Upper lobe of left lung (tissue), 6 donors: Measurements from ENCODE around the gene PALLD. TPM values are rescaled to one million over a fixed set of nuclear protein-coding genes. Genes with fewer than 3 reads are reported as not detected.

Experiments used
- ATAC-seq, 2 donors: fragments of 200-7000 bp; cut with Tn5 transposase; one replicate each; pipeline ENCODE4 v1.9.1; 2022; ENCODE audit warnings: mild to moderate bottlenecking in 2 of 2, moderate library complexity in 2 of 2; ENCODE audit not compliant: low FRiP score in 2 of 2
- DNase-seq, 2 donors: peaks; one replicate each; pipeline ENCODE4 v3.0.0-alpha.2; 2019 to 2020
- H3K27ac ChIP-seq, 4 donors: fragments of 200-600 bp; sonication (generic); one replicate each; pipeline ENCODE4 v1.5.1; 2016 to 2019
- H3K27me3 ChIP-seq, 4 donors: fragments of 200-600 bp; sonication (generic); one replicate each; pipeline ENCODE4 v1.5.1; 2017 to 2019
- H3K36me3 ChIP-seq, 4 donors: fragments of 200-600 bp; sonication (generic); one replicate each; pipeline ENCODE4 v1.5.1; 2016 to 2019
- H3K4me1 ChIP-seq, 4 donors: fragments of 200-600 bp; sonication (generic); one replicate each; pipeline ENCODE4 v1.5.1; 2018 to 2019
- H3K4me3 ChIP-seq, 4 donors: fragments of 200-600 bp; sonication (generic); one replicate each; pipeline ENCODE4 v1.5.1; 2017 to 2019; ENCODE audit warnings: mild to moderate bottlenecking in 2 of 4, moderate library complexity in 1 of 4
- H3K9me3 ChIP-seq, 4 donors: fragments of 200-600 bp; sonication (generic); one replicate each; pipeline ENCODE4 v1.5.1; 2018 to 2019
- CTCF ChIP-seq, 6 experiments: fragments of 450-650 bp in 4 of 6; fragments of 200-600 bp in 2 of 6; sonication (generic) in 2 of 6; IDR thresholded peaks; one replicate each; pipeline ENCODE4 v1.5.1; 2016 to 2019; ENCODE audit warnings: antibody characterized with exemption in 6 of 6
- EP300 ChIP-seq, 4 donors: sonication (generic); formaldehyde crosslinking; IDR thresholded peaks; one replicate each; pipeline ENCODE4 v1.5.1; 2017; ENCODE audit warnings: antibody characterized with exemption in 4 of 4, control low read depth in 2 of 4
- POLR2A ChIP-seq, 4 donors: fragments of 450-650 bp; IDR thresholded peaks; one replicate each; pipeline ENCODE4 v1.5.1; 2016 to 2017; ENCODE audit warnings: antibody characterized with exemption in 4 of 4, mild to moderate bottlenecking in 2 of 4
- POLR2AphosphoS5 ChIP-seq, 2 donors: sonication (generic); formaldehyde crosslinking; IDR thresholded peaks; one replicate each; pipeline ENCODE4 v1.5.1; 2017; ENCODE audit warnings: antibody characterized with exemption in 2 of 2
- WGBS, 2 donors: methylation state at CpG; one replicate each; pipeline ENCODE4 v1.1.5; 2017 to 2018; 5-methylcytosine and 5-hydroxymethylcytosine counted together
- total RNA-seq, 6 donors: library from RNA; depleted of rRNA in 4 of 6; stranded (reverse); fragments of >200 nt in 4 of 6; gene quantifications; one replicate each; pipeline versions ENCODE4 v1.1.0 to v1.2.1, GENCODE V29; 2016 to 2021
- donor health status: DM: no; HTN: no; CAD: no; lungs with moderate emphysema.
- donor health status: DM: no; HTN: yes; CAD: no; lungs with severe emphysema.

Gene PALLD
- total RNA-seq, 6 donors from 2014 or later = 63.9 to 175 (median 134) TPM

DNA sequence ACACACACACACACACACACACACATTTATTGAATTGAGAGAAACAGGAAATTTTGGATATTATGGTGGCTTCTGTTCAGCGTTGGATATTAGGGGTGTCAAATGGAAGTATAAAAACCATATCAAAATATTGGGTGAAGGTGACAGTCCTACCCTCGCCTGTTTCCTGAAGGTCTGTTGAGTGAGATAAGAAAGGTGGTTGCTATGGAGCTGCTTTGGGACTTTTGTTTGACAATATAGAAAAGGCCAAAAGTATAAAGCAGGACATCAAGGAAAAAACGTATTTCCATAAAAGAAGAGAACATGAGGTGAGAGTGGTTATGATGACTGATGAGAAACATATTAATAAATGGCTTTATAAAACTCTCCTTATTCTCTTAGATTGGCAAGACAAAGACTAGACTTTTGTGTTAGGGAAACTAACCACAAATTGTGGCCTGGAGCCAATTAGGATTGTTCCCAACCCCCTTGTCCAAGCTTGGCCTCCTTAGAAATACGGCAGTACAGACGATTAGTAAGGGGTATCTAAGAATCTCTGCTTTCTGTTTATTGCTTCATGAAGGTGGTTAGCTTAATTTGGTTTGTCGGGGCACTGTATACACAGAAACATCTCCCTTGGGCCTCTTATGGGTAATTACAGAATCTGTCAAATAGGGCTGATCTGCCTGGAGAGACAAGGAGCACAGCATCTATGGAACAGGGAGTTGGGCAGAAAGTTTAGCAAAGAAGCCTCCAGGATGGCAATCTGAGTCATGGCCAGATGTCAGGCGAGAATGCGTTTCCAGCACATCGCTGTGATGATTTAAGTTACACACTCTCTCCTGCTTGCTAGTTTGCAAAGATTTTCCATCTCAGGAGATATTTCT is 315.2 kb downstream of the PALLD start:
- no peak for TF ChIP-seq EP300 (IDR thresholded peaks at IDR 0.05)
- no peak for TF ChIP-seq POLR2A (IDR thresholded peaks at IDR 0.05)
- no peak for TF ChIP-seq CTCF (IDR thresholded peaks at IDR 0.05)
- TF ChIP-seq POLR2AphosphoS5 (IDR thresholded peaks at IDR 0.05) = no peak
- H3K4me1 ChIP-seq = peaks cover 0 to 5% (median 3%) of the 10 kb centered on the region in 4 donors
- H3K9me3 ChIP-seq = no peaks in the 10 kb centered on the region
- no peak overlapping the region for H3K27ac ChIP-seq
- no peaks in the 10 kb centered on the region for H3K36me3 ChIP-seq
- H3K4me3 ChIP-seq = no peak overlapping the region
- WGBS, 2 donors = 67 to 80% methylated on average over 9 of the region's 9 CpGs
- no peaks in the 10 kb centered on the region for H3K27me3 ChIP-seq
- DNase-seq (no peak), ATAC-seq (peak in 1 of 2 donors; percentile 68)

GRCh38 chr4:168812806-168813205 is 316.0 kb downstream of the PALLD start:
- WGBS, 2 donors = 82 to 89% methylated on average over 6 of the region's 6 CpGs
- no peak for ATAC-seq

DNA sequence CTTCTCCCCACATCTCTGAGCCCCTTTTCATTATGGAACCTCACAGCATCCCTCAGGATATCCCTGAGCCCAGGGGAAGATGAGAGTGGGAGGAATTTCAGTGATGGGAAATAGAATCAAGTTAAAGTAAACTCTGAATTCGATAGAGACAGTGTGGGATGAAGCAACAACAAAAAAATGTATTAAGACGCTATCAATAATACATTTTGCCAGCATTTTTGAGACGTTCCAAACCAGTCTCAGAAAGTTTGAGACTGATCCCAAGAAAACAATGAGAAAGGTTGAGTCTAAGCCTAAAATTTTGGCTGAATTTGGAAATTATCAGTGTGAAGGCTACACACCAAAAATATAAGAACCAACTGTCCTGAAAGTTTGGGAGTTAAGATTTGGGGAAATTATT is 317.0 kb downstream of the PALLD start:
- DNase-seq = no peak
- TF ChIP-seq POLR2AphosphoS5 (IDR thresholded peaks at IDR 0.05) (no peak), POLR2A (IDR thresholded peaks at IDR 0.05) (no peak), CTCF (IDR thresholded peaks at IDR 0.05) (no peak), EP300 (IDR thresholded peaks at IDR 0.05) (no peak)
- H3K4me1 ChIP-seq = peaks cover 4 to 14% (median 7%) of the 10 kb centered on the region in 4 donors
- WGBS, 2 donors = 67 to 74% methylated on average over 3 of the region's 3 CpGs
- H3K27me3 ChIP-seq = no peaks in the 10 kb centered on the region
- H3K9me3 ChIP-seq = no peaks in the 10 kb centered on the region
- no peak overlapping the region for H3K4me3 ChIP-seq
- no peak for ATAC-seq
- H3K36me3 ChIP-seq = no peaks in the 10 kb centered on the region
- H3K27ac ChIP-seq = no peak overlapping the region

More at GRCh38 chr4:168812806-168813205, 316.0 kb downstream of the PALLD start:
- H3K36me3 ChIP-seq = no peaks in the 10 kb centered on the region
- no peaks in the 10 kb centered on the region for H3K27me3 ChIP-seq
- H3K4me3 ChIP-seq = no peak overlapping the region
- H3K9me3 ChIP-seq = no peaks in the 10 kb centered on the region
- peaks cover 4 to 13% (median 7%) of the 10 kb centered on the region in 4 donors for H3K4me1 ChIP-seq
- DNase-seq = no peak
- no peak overlapping the region for H3K27ac ChIP-seq
- TF ChIP-seq POLR2AphosphoS5 (IDR thresholded peaks at IDR 0.05) (no peak), EP300 (IDR thresholded peaks at IDR 0.05) (no peak), POLR2A (IDR thresholded peaks at IDR 0.05) (no peak), CTCF (IDR thresholded peaks at IDR 0.05) (no peak)

DNA sequence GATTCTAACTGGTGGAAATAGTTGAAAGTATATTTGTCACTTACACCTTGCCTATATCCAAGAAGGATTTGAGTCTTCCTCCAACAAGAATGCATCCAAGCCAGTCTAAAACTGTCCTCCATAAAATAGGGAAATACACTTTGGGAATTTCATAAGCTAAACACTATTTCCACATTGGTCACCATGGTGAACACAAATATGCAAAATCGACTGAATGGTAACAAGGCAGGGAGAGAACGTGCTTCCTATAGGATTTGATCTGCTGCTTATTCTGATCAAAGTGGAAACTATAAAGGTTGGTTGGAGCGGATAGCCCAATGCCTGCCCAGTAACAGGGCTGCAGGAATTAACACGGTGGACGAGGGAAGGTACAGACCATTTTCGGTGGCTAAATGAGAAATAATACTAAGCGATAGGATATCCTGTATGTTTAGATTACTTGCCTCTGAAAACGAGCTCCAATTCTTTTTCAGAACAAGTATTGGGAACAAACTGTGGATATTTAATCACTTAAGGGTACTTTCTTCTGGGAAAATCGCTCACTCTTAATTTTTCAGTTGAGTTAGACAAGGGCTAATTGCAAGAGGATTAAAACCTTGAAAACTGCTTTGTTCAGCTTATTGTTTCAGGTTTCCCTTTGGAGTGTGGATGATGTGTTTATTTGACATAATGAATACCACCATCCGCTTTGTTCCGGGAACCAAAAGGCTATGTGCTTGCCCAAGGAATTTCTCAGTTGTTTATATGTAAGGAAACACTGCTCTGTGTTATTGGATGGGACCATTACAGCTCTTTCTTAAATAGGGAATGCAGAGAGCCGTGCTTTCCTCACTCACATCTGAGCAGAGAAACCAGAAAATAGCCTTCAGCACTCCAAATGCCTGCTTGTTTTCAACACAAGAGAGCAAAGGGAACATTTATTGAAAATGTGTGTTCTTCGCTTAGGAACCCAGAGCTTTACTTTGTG is 318.8 kb downstream of the PALLD start:
- H3K9me3 ChIP-seq = no peaks in the 10 kb centered on the region
- H3K4me1 ChIP-seq = peaks cover 4 to 14% (median 7%) of the 10 kb centered on the region in 4 donors
- ATAC-seq = peak in 1 of 2 donors; percentile 20
- WGBS, 2 donors = 46 to 57% methylated on average over 13 of the region's 13 CpGs
- H3K27me3 ChIP-seq = no peaks in the 10 kb centered on the region
- H3K36me3 ChIP-seq = no peaks in the 10 kb centered on the region
- H3K27ac ChIP-seq = peak overlapping the region; percentile 22 to 78 (median 51)
- DNase-seq = no peak
- TF ChIP-seq EP300 (IDR thresholded peaks at IDR 0.05) = no peak
- no peak for TF ChIP-seq POLR2A (IDR thresholded peaks at IDR 0.05)
- TF ChIP-seq POLR2AphosphoS5 (IDR thresholded peaks at IDR 0.05) = no peak
- no peak for TF ChIP-seq CTCF (IDR thresholded peaks at IDR 0.05)
- no peak overlapping the region for H3K4me3 ChIP-seq
